ENCODE measurements around the gene TMA7.

Gene TMA7

DNA sequence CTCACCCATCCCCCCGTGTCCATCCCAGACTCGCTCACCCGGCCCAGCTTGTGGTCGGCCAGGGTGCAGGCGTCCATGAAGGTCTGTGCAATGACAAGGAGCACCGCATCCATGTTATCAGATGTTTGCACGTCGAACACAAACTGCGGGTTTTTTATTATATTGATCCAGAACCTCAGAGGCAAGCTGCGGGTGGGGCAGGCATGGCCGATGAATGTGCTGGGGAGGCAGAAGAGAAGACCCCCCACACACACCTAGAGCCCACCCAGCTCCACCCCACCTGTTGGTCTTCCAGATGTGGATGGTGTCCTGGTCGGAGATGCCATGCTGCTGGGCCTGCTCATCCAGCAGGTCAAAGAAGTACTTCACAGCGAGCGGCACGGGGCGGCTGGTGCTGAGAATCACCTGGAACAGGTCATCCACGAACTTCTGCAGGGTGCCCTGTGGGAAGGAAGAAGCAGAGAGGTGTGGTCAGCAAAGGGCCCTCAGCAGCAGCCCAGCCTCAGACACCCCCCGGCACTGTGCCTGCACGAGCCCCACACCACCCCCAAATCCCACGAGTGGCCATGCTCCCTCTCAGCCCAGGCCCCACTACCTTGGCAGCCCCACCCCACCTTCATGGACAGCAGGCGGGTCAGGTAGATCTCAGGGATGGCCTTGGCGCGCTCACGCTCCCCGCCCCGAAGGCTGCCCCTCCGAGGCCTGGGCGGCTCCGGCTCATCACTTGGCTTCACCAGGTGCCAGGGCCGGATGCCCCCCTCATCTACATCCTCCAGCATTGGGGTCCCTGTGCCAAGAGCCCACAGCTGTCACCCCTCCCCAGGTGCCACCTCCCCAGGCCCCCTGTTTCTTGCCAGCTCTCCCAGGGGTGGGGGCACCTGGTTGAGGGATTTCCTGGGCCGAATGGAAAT lies 30.5 kb upstream of the TMA7 start:
- FAIRE-seq = no peak

DNA sequence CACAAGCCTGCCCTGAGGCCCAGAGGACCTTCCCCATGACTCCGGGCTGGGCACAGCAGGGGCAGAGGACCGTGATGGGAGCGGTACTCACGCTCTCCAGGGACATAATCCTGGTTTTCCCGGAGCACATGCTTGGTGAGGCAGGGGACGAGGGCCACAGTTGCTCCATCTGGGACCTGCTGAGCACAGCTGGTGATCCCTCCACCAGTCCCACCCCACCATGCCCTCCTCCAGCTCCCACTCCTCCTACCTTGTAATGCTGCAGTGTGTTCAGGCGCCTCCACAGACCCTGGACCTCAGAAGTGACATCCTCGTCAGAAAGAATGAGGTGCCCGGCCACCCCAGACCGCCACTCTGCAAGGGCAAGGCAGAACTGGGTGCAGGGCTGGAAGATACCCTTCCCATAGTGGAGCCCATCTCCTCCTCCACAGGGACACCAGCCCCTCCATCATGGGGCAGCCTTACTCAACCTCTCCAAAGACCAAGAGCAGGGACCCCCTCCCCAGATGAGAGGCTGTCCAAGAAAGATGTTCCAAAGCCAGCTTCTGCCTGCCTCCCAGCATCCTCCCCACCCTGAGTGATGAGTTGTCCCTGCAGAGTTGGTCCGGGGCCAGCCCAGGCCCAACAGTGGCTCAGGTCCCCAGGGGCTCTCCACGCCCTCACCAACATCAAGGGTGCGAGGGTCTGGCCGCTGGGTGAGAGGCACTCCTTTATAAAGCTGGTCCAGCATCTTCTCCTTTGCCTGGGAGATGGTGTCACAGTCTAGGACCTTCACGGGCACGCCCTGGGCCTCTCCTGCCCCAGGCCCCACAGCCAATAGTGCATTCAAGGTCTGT lies 29.6 kb upstream of the TMA7 start:
- FAIRE-seq = no peak

DNA sequence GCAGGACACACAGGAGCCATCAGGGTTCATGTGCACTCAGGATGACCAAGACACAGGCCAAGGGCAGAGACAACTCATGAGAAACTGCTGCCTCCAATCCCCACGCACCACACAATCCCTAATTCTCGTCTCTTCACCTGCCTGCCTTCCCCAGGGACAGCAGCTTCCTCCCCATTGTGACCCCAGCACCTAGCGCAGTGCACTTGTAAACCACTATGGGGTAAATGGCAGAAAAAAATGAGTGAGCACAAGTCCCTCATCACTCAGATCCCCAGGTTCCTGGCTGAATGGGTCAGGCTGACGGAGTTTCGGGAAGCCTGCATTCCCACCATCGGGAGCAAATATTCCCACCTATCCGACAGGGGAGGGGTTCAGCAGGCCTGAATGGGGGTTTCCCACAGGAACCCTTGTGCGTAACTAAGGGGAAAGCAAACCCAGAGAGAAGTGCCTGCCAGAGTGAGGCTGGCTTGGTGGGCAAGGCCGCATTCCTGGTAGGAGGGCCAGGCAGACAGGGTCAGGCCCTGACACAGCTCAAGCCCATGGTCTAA lies 28.9 kb upstream of the TMA7 start:
- FAIRE-seq = no peak

DNA sequence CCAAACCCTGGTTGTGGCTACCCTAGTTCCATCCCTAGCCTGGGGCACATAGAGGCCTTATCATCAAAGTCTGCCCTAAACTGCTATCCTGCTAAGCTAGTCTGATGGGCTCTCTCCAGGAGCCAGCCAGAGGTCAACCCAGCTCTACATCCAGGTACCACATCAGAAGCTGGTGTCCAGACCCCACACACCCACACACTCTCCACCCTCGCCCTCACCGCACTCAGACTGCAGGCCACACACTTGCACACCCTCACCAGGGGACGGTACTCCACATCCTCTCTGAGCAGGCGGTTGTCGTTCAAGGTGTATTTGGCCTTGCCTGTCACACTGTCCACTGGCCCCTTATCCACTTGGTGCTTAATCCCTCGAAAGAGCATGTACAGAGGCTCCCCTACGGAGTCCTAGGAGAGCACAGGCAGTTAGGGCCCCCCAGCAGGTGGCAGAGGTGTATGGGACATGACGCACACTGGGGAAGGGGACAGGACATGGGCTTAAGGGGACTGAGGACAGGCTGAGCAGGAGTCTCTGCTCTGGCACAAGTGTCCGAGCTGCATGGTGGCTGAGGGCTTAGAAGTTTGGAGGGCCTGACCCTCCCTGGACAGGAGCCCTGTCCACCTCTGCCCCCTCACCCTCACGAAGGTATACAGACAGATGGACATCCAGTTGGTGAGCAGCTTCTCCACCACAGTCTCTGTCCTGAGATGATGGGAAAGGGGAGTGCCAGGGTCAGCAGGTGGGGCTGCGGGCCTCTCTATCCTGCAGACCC lies 28.3 kb upstream of the TMA7 start:
- FAIRE-seq = no peak

DNA sequence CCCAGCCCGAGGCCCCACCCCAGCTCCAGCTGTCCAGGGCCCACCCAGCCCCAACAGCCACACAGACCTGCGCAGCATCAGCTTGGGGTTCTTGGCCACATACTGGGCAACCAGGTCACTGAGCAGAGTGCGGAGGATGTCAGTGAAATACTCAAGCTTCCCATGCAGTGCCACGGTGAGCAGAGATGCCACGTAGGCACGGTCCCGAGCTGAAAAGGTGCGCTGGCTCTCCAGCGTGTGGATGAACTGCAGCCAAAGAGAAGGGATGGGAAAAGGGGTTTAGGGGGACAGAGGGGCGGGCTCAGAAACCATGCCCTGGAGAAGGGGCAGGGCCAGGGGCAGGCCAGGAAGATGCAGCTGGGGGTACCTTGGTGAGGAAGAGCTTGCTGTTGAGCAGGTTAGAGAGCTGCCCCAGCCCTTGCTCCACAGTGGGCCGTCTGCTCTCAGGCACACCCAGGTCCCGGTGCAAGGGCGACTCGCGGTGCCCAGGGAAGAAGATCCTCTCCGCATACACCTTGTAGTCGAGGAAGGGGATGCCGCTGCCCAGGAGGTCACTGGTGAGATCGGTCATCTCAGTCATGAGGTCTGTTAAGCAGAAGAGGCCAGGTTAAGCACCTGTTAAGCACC lies 27.6 kb upstream of the TMA7 start:
- FAIRE-seq = no peak

DNA sequence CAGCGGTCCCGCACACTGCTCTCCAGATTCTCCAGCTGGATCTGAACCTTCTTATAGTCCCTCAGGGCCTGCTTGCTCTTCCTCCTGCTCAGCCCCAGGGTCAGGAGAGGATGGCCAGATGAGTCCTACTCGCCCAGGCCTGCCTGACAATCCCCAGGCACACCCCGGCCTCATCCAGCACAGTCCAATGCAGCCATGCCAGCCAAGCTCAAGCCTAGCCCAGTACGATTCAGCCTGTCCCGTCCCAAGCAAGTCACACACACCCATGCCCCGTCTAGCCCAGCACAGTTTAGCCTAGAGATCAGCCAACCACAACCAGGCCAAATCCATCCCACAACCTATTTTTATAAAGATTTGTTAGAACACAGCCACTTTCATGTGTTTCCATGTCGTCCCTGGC lies 27.0 kb upstream of the TMA7 start:
- no peak for FAIRE-seq

DNA sequence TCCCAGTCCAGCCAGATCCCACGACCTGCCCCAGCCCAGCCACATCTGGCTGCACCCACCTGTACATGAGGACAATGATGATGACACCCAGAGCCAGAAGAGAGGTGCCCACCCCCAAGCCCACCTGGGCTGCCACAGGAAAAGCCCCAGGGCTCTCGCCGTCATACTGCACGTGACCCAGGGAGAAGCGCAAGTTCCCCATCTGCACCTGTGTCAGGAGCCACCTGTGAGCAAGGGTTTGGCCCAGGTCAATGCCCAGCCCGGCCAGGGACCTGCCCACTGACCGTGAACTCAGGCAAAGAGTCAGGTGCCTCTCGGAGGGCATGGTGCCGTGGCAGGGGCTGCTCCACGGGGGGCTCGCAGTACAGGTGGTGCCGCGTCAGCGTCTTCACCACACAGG lies 26.4 kb upstream of the TMA7 start:
- FAIRE-seq = no peak

DNA sequence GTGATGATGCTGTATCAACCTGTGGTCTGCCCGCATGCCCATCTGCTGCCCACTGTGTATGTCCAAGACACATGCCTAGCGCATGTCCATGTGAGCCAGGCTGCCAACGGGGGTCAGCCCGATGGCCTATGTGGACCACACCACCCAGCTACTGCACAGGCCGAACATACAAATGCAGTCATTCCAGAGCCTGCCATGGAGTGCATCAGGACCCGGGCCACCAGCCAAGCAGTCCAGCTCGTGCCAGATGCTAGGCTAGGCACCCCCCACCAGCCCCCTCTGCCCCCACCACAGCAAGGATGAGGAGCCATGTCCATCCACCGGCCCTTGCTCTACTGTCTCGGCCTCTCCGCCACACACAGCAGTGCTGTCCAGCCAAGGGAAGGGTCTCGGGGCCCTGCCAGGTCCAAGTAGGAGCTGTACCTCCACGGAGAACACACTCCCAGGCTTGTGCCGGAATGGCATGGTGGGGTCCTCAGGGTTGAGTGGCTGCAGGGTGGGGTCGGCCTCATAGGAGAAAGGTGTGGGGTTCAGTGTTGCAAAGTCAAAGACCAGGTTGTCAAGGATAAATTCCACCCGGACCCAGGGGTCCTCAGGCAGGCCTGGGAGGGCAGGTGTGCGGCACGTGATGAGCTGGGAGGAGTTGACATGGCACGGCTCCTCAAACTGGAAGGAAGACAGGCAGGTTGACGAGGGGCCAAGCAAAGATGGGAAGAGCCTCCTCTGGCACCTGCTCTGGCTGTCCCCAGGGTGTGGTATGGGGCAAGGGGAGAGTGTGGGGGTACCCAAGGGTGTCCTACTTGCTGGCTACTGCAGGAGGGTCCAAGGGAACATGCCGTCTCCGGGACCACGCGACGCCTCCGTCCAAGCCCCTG lies 25.4 kb upstream of the TMA7 start:
- no peak for FAIRE-seq

DNA sequence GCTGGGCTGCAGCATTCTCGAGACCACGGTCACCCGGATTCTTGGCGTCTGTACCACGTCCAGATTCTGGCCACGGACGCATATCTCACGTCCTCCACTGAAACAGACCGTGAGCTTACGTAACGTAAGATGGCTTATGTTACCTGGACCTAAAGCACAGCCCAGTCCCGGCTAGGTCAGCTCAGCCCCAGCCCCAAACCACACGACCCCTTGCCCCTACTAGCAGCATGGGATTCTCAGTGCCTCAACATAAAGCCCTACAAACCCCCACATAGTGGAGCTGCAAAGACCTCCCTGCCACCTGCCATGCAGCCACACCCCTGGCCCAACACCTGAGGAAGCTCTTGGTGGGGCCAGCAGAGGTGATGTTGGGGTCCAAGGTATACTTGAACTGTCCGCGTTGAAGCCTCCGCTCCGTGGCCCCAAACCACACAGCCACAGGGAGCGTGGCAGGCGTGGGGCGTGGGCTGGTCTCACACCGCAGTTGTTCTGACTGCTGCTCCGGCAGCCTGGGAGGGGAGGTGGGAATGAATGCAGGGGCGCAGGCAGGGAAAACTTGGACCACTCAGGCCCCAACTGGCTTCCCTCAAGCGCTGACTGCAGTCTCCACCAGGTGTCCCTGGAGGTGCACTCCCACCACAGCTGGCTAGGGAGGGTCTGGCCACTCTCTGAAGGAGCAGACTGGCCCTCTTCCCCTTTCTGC lies 24.7 kb upstream of the TMA7 start:
- no peak for FAIRE-seq

DNA sequence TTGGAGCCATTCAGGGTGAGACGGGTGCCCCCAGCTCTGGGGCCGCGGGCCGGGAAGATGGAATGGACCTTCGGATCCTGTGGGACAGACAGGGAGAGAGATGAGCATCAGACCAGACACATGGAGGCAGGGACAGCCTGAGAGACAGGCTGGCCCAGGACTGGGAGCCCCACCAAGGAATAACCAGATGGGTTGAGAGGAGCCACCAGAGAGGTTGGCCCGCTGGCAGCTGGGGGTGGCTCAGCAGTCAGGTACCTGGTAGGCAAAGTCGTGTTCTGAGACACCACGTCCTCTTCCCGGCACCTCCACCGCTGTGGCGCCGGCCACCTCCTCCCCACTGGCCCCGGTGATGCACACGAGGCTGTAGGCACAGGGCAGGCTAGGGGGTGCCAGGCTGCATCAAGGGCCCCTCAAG lies 24.0 kb upstream of the TMA7 start:
- no peak for FAIRE-seq

DNA sequence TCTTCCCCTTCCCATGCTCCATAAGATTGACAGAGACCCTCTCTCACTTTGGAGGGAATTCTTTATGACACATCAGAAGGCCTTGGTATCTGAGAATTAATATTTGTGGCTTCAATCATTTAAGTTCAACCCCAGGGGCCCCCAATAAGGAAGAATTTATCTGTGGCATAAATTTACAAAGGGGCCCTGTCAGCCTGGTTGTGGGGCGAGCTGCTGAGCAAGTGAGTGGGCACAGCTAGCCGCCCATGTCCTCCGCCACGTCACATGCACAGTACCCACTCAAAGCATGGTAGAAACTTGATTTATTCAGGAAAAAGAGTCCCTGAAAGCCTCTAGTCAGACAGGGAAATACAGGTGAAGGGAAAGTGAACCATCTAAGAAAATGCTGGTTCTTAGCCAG lies 23.5 kb upstream of the TMA7 start:
- no peak for FAIRE-seq

DNA sequence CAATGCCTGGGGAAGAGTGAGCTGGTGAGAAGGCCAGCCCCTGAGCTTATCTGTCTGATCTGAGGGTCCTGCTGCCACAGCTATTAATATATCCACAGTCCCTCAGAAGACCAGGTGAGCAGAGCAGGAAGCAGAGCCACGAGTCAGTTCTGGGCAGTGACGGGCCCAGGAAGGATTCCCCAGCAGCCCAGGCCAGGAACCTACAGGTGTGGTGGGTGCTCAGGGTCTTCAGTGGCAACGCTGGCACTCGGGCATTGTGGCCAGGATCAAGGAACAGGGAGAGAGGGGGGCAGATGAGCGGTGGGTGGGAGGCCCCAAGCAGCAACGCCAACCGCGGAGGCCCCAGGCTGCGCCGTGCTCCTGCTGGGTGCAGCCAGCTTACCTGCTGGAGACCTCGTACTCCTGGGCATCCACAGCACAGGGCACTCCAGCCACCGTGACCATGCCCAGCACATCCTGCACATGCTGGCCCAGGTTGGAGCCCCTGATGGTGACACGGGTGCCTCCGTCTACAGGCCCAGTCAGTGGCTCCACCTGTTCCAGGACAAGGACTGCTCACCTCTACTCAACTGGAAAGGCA lies 22.4 kb upstream of the TMA7 start:
- no peak for FAIRE-seq

DNA sequence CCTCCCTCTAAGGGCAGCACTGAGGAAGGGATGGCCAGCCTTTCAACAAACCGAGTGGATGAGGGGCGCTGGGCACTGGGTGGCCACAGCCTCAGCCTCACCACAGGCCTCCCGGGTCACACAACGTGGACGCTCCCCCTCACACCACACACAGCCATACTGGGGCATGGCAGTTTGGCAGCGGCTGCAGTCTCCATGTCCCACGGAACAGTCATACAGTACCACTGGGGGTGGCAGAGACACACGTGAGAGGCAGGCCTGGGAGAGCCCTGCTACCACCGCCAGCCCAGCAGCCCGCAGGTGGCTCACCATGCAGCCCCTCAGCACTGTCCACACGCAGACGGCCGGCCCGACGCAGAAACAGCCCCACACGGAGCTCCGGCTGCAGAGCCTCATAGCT lies 21.9 kb upstream of the TMA7 start:
- no peak for FAIRE-seq

DNA sequence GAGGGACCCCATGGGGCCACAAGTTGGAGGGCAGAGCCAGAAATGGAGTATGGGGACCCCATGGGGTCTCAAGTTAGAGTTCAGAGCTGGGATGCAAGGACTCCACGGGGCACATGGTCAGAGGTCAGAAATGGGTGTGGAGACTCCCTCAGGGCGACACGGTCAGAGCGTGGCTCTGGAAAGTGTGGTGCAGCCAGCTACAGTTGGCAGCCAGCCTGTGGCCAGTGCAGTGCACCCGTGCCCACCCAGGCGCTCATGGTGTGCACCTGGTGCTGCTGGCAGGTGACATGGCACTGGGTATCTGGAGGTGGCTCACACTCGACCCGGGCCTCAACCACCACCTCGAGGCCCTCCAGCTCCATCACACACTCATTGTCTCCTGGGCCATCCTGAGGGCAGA lies 21.4 kb upstream of the TMA7 start:
- FAIRE-seq = no peak

DNA sequence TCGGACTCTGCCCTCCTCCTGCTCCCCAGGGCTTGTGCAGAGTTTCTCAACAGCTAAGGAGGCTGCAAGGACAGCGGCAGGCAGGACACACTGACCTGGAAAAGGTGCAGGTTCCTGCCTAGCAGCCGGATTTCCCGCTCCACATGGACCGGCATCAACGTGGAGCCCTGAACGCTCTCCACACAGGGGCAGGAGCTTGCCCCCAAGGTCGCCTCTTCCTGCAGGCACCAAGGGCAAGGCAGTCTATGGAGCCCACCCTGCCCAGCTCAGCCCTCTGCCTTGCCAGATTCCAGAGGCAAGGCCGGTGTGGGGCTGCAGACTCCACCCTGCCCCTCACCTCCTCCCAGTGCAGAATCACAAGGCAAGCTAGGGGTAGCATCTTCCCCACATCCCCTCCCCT lies 20.9 kb upstream of the TMA7 start:
- FAIRE-seq = no peak

DNA sequence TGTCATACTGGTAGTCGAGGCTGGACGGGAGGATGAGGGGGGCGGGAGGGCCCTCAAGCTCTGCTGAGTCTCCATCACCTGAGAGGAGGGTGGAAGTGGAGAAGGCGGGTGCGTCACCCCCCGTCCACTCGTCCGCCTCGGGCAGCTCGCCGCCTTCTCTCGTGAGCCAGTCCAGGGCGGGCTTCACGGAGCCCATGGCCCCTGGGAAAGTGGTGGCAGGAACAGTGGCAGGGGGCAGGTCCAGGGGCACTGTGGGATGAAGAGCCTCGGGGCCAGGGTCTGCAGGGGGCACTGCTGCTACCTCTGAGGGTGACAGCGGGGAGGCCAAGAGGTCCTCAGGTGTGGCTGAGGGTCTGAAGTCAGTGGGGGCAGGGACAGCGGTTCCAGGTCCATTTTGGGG lies 20.5 kb upstream of the TMA7 start:
- no peak for FAIRE-seq

DNA sequence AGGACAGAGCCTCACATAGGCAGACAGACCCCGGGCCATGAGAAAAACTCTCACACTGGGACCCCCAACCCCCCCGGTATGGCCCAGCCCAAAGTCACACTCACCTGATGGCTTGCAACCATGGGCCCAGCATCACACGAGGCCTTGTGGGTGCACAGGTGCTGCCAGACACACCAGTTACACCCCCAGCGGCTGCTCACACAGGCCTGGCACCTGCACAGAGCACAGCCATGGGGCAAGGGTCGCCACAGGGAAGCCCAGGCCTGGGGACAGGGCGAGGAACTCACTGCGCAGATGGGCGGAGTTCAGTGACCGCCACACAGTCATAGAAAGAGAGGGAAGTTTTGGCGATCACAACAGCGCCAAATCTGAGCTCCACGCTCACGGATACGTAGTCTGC lies 19.5 kb upstream of the TMA7 start:
- no peak for FAIRE-seq

DNA sequence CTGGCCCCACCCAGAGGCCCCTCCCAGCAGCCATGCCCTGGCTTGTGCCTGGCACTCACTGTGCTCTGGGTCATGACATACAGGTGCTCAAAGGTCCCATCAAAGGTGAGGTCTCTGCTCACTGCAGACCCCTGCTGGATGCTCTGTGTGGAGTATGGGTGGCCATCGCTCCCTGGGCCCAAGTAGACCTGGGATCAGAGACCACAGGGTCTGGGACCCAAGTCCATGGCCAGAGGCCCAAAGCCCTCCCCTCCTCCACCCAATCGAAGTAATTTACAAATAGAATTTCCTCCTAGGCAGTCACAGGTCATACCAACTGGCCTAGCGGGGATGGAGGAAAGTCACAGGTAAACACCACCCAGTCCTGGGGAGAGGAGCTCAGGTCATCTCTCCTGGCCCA lies 17.8 kb upstream of the TMA7 start:
- no peak for FAIRE-seq

DNA sequence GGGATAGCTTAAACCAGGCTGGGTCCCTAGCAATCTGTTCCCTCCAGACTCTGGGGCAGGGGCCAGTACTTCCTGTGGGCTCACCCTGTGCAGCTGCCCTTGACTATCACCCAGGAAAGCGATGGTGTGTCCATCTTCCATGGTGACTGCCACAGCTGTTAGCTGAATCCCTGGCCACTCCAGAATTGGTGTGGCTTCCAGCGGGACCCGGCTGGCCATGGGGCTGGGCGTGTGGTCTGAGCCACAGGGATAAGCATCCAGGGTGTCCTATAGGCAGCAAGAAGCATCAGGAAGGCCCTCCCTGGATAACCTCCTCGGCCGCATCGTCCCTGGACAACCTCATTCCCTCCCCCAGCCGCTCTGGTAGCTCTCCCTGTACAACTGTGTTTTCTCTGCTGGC lies 17.4 kb upstream of the TMA7 start:
- no peak for FAIRE-seq

DNA sequence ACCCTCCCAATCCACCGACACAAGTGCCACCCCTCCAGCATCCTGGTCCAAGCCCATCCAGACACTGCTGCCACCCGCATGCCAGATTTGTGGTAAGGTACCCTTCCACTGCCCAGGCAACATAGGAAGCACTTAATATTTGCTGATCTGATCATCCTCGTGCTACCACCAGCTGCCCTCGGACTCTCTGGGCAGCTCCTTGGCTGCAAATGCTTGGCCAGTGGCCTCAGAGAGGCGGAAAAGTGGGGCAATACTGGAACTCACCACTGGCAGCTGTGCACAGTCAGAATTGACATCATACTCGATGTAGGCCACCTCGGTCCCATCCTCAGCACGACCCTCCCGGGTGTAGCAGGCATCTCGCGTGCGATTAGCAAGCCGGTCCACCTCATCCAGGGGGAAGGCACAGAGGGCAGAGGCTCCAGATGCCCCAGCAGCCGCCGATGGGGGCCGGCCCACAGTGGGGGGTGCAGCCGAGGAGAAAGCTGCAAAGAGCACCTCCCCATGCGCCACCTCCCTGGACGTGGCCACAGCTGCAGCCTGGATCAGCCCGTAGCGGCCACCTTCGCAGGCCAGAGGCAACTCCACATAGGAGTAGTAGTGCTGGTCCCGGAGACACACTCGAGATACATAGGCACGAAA lies 16.7 kb upstream of the TMA7 start:
- no peak for FAIRE-seq

Measured in endometrium (tissue), 2 donors.